ENCODE measurements around the gene ZFAND3.
"Not testable (repeated sequence)": the region's sequence is repeated elsewhere in the genome, so short reads cannot be mapped to it uniquely, and the experiment has no call there.

ZFAND3 gene

GRCh38 chr6:38015341-38015740 is 195.8 kb downstream of the ZFAND3 start:
- DNase-seq = no peak

DNA sequence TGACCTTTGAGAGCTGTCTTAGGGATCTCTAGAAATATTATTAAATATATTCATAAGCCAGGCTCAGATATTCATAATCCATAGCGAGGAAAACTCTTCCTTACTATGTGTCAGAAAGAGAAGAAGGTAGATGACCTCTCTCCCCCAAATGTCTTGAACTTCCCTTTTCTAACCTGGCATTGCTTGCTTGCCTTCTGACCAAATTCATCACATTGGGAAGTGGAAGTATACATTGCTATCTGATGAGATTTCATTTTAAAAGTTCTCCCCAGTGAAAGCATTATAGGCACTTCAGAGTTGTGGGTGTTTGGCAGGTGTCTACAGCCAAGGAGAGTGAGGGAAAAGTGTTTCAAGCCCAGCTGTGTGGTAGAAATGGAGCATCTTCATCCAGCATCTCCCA is 197.3 kb downstream of the ZFAND3 start:
- no peak for DNase-seq

GRCh38 chr6:38018755-38019165 is 199.2 kb downstream of the ZFAND3 start:
- DNase-seq = no peak

GRCh38 chr6:38020593-38020992 is 201.1 kb downstream of the ZFAND3 start:
- DNase-seq = no peak

- DNase-seq = no peak
Observed at GRCh38 chr6:38021029-38021428, 201.5 kb downstream of the ZFAND3 start.

DNA sequence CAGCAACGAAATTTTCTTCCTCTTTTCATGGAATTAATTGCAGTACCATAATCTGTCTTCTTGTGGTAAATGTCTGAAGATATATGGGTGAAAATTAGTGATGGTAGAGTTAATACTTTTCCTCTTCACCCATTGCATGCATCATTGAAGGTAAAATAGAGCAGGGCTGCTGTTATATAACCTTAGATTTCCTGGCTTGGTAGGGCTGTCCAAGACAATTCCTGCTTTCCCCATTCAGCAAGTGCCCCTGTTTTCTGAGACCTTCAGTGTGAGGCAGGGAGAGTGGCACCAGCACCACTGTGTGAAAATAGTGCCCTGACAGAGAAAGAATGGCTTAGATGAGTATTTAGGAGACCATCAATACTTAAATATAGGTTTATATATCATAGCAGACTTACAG is 202.0 kb downstream of the ZFAND3 start:
- DNase-seq = no peak

- DNase-seq = no peak
Observed at GRCh38 chr6:38022688-38023087, 203.2 kb downstream of the ZFAND3 start.

DNA sequence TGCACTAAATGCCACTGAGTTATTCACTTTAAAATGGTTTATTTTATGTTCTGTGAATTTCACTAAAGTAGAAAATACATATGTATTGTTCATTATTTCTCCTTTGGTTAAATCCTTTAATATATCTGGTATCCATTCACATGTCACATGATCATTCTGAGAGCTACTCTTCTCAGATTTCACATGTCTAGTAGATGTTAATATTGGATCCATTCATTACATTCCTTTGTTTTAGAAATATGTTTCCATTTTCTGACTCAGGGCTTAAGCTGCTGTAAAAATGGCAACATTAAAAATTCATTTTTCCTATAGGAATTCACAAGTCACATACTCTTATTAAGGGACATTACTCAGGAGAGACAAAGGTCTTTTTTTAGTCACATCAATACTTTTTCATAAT is 205.4 kb downstream of the ZFAND3 start:
- no peak for DNase-seq

DNA sequence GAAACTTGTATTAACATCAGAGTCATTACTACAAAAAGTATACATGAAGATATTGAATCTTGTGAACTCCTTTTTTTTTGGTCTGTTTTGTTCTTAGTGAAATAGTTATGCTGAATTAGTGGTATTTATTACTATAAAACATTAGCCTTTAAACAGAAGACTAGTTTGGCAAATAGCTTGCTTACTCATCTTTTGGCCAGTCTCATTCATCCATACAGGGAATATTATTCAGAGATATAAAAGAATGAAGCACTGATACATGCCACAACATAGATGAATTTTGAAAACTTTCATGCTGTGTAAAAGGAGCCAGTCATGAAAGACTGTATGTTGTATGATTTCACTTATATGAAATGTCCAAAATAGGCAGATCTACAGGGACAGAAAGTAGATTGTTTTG is 205.9 kb downstream of the ZFAND3 start:
- no peak for DNase-seq

GRCh38 chr6:38027685-38028373 is 208.3 kb downstream of the ZFAND3 start:
- DNase-seq = no peak

DNA sequence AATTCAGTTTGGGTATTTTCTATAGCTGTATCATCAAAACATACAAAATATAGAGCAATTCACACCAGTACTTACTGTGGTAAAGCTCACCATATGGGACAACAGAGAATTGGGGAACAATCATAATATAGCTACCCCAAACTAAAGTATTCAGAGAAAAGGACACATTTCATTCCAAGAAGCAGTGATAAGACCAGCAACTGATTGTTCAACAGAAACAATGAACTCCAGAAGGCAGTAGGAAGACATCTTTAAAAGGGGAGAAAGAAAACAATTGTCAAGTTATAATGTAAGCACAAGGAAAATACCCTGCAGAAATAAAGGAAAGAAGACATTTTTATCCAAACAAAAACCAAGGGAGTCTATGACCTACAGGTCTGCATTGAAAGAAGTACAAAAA is 210.9 kb downstream of the ZFAND3 start:
- DNase-seq = no peak

GRCh38 chr6:38032797-38033196 is 213.3 kb downstream of the ZFAND3 start:
- DNase-seq = no peak

- no peak for DNase-seq
Observed at GRCh38 chr6:38033442-38033982, 214.0 kb downstream of the ZFAND3 start.

- DNase-seq = peak in 1 of 2 experiments; percentile 35
Observed at GRCh38 chr6:38034274-38034914, 214.9 kb downstream of the ZFAND3 start.

DNA sequence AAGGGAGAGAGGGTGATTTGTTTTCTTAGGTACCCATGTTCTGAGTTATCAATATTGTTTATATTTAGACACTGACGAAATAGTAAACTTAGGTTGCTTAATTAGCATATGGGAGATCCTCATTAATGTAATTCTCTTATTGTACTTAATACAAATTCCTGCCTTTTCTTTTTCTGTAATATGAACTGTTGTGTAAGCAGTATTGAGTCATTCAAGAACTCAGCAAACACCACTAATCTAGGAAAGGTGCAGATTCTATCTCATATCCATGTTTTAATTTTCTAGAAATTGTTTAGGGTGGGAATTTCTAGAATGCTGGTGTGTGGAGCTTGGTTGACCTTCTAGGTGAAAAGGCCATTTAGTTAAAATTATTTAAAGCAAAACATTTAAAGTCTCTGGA is 216.0 kb downstream of the ZFAND3 start:
- no peak for DNase-seq

DNA sequence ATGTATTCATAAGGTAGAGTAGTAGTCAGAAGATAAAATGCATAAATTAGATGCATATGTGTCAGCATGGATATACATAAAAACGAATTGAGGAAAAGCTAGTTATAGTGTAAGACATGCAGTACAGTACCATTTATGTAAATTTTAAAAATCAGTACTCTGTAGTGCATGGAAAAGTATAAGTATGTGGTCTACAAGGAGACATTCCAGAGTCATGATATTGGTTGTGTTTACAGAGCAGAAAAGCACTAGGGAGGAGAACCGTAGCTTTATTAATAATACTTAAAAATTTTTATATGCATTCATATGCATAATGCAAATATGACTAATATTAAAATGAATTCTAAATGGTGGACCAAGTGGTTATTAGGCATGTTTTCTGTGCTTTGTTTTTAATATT is 220.0 kb downstream of the ZFAND3 start:
- no peak for DNase-seq

GRCh38 chr6:38040254-38040653 is 220.7 kb downstream of the ZFAND3 start:
- no peak for DNase-seq

DNA sequence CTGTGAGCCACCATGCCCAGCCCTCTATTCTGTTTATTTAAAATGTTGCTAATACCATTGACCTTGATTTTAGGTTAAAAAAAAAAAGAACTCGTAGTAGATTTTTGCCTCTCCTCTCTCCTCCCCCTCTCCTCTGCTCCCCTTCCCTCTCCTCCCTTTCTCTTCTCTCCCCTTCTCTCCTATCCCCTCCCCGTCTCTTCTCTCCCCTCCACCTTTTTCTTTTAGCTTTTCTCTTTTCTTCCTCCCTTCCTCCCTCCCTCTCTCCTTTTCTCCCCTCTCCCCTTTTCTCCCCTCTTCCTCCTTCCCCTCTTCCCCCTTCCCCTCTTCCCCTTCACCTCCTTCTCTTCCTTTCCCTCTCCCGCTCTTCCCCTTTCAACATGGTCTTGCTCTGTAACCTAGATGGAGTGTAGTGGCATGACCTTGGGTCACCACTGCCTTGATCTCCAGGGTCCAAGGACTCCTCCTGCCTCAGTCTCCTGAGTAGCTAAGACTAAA is 223.8 kb downstream of the ZFAND3 start:
- DNase-seq = no peak

DNA sequence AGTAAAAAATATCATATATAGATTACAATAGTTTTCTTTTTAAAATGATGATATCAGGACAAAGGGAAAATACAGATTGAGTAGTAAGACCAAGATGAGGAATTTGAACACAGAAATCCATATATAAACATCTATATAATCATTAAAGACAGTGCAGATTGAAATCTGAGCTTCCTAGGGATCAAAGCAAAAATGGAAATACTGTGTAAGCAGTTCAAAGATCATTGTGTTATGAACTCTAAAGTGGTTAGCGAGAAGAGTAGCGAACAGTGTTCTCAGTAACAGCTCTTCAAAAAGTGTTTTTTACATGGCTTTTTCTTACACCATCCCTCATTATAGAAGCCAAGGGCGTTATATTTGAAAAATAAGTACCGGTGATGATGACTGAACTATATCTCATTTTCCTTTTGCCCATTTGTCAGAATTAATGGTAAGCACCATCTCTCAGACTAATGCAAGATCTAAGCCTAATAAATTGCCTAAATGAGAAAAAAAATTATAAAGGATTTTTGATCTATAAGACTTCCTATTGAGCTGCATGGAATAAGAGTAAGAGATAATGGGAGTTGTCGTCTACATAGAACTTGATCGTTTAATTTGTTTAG is 226.3 kb downstream of the ZFAND3 start:
- DNase-seq = no peak

DNA sequence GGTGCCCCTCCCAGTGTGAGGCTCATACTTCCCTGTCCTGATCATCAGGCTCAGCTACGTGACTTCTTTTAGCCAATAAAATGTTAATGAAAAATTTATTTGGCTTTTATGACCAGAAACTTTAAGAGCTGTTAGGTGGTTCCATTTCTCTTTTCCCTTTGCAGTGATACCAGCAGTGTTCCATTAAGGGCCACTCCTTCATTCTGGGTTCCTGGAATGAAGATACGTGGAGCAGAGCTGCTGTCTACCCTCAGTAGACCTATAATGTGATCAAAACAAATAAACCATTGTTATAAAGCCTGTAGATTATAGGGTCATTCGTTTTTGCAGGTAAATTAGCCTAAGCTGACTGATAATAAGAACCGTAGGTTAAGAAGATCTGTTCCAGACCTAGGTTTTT is 228.0 kb downstream of the ZFAND3 start:
- no peak for DNase-seq

GRCh38 chr6:38049861-38050397 is 230.4 kb downstream of the ZFAND3 start:
- not testable (repeated sequence) for DNase-seq

GRCh38 chr6:38051819-38052434 is 232.4 kb downstream of the ZFAND3 start:
- DNase-seq = no peak

GRCh38 chr6:38054527-38055202 is 235.1 kb downstream of the ZFAND3 start:
- no peak for DNase-seq

Measured in SW 1271 (cell line).